Aorta (tissue), 5 donors: ENCODE results near the gene ZNF226. TPM values are rescaled to one million over a fixed set of nuclear protein-coding genes. Genes with fewer than 3 reads are reported as not detected.
A peak's percentile ranks its signal among the peaks of the same experiment; 100 is the strongest.
"Not testable (repeated sequence)": the region's sequence is repeated elsewhere in the genome, so short reads cannot be mapped to it uniquely, and the experiment has no call there.

Experiments used
- ATAC-seq: fragments of 200-7000 bp; cut with Tn5 transposase; one replicate; pipeline ENCODE4 v1.9.1; 2022; ENCODE audit warnings: moderate library complexity; ENCODE audit not compliant: low FRiP score
- DNase-seq, 2 donors: peaks; one replicate each; pipeline ENCODE4 v3.0.0-alpha.2; 2020
- H3K27ac ChIP-seq, 2 donors: one replicate each; pipeline ENCODE4 v1.5.1; 2013; ENCODE audit warnings: low read length in 2 of 2, mild to moderate bottlenecking in 2 of 2, moderate library complexity in 2 of 2, control low read depth in 1 of 2, inconsistent platforms in 1 of 2, low read depth in 1 of 2
- H3K27me3 ChIP-seq, 2 donors: one replicate each; pipeline ENCODE4 v1.6.1; 2013; ENCODE audit warnings: control low read depth in 1 of 2, low read length in 1 of 2, mild to moderate bottlenecking in 1 of 2, moderate library complexity in 1 of 2; ENCODE audit not compliant: insufficient read depth in 2 of 2, control insufficient read depth in 1 of 2
- H3K36me3 ChIP-seq, 2 donors: one replicate each; pipeline ENCODE4 v1.6.1; 2013; ENCODE audit warnings: control low read depth in 1 of 2, low read length in 1 of 2, mild to moderate bottlenecking in 1 of 2; ENCODE audit not compliant: insufficient read depth in 2 of 2, control insufficient read depth in 1 of 2
- H3K4me1 ChIP-seq, 2 donors: one replicate each; pipeline ENCODE4 v1.6.1; 2013; ENCODE audit warnings: low read length in 2 of 2, control low read depth in 1 of 2, mild to moderate bottlenecking in 1 of 2, moderate library complexity in 1 of 2; ENCODE audit not compliant: insufficient read depth in 2 of 2, control insufficient read depth in 1 of 2
- H3K4me3 ChIP-seq, 2 donors: one replicate each; pipeline ENCODE4 v1.5.1; 2013; ENCODE audit warnings: low read length in 2 of 2, control low read depth in 1 of 2, mild to moderate bottlenecking in 1 of 2
- H3K9me3 ChIP-seq: one replicate; pipeline ENCODE4 v1.6.1; 2013; ENCODE audit warnings: mild to moderate bottlenecking, low read length; ENCODE audit not compliant: control insufficient read depth
- WGBS, 2 donors: extraction: QIAGEN DNeasy Blood & Tissue Kit; methylation state at CpG; one replicate each; pipeline ENCODE4 v1.1.7; 2013; 5-methylcytosine and 5-hydroxymethylcytosine counted together
- intact Hi-C, 2 donors: fragments of 100-400 bp; cut with DNase I; formaldehyde crosslinking; loops; one replicate each; pipeline versions ENCODE4 v1.14.2 to v1.15.0; 2022
- long read RNA-seq, 2 donors: library from polyadenylated mRNA; unstranded; transcript quantifications; one replicate each; pipeline ENCODE4 v2.0.0, GENCODE V29; 2020 to 2021
- polyA plus RNA-seq, 2 donors: library from polyadenylated mRNA; stranded (reverse); fragments of 200-250 nt; gene quantifications; one replicate each; pipeline ENCODE4 v1.2.3, GENCODE V29; 2013
- total RNA-seq, 2 donors: library from RNA; stranded (reverse); fragmentation: NEBNext Ultra II Directional; extraction: Animal tissue kit (Norgen Biotek cat#: 25700); gene quantifications; one replicate each; pipeline ENCODE4 v1.2.1, GENCODE V29; 2021
- donor health status: healthy with polysubstance abuse.
- donor health status: Bipolar disorder and iron deficiency.
- donor health status: DM: no; HTN: no; CAD: no.
- donor health status: DM: no; HTN: no; CAD: no.
- donor health status: DM: yes; HTN: yes; CAD: no.

Gene ZNF226
- total RNA-seq (10 to 100 TPM; 15.8 to 23.6 TPM), polyA plus RNA-seq (10 to 100 TPM in 1 of 2 donors, 1 to 10 TPM in 1; 9.5 to 28.2 TPM)
- long read RNA-seq, donor 1, partial matches to known transcripts, result 0 of 9 reads
- long read RNA-seq, donor 1, other reads (novel, unspliced or antisense), result 2 of 9 reads
- long read RNA-seq, donor 2, partial matches to known transcripts, result 1 of 6 reads
- long read RNA-seq, donor 2, other reads (novel, unspliced or antisense), result 4 of 6 reads

DNA sequence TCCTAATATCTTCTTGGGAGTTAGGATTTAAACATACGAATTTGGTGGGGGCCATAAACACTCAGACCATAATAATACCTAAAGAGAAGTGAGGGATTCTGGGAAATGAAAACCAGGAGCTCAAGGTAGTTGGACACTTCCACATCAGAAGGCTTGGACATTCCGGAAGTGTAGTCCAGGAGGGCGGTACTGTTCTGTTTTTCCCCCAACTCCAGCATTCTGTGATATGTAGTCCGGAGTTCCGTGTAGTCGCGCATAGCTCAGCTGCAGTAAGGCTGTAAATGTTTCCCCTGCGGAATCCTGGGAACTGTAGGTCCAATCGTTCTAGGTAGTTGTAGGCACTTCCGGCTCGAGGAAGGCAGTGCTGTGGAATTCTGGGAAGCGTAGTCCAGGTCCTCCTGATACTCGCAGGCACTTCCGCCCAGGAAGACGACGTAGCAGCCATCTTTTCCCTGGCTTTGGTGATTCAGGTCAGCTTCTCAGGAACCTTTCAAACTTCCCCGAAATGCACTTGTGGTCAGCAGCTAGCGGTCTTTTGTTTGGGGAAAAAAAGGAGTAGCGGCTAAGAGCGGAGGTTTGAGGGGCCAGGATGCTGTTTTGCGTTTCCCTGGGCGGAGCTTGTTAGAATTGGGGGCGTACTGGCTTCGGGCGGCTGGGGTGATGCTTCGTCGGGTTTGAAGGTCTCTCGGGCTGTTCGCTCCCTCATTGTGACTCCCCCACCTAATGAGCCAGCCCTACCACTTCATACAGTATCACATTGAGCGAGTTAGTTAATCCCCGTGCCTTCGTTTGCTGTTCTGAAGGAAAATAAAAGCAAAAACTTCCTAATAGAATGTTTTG is at the start of gene ZNF226:
Gene ZNF226, plus strand, starts transcription at position 428 of the 840 bp plus-strand sequence. CDS start 4,981 bp downstream, outside the sequence.
- 0 to 1% methylated on average over 32 of the region's 32 CpGs for WGBS, 2 donors
- peaks cover 11% of the 10 kb centered on the region in 2 donors for H3K36me3 ChIP-seq
- peaks cover 13% of the 10 kb centered on the region for H3K9me3 ChIP-seq
- intact Hi-C loops, result loop anchor here (2.0 to 10.0 kb wide), 4 partner anchors 48 to 190 kb away; partner anchors contain the start of genes ZNF225 (in 2 of the 2), ZNF227 (in 2 of the 2) and ZNF112 (in 1 of the 2)
- H3K27ac ChIP-seq, result peak within 1 kb of the TSS; percentile 60 to 85
- H3K4me3 ChIP-seq, result peak within 1 kb of the TSS; percentile 54 to 87
- H3K27me3 ChIP-seq, result no peaks in the 10 kb centered on the region
- DNase-seq, result peak; percentile 91 to 93
- peak; percentile 99 for ATAC-seq
- H3K4me1 ChIP-seq, result peaks cover 2 to 4% of the 10 kb centered on the region in 2 donors

DNA sequence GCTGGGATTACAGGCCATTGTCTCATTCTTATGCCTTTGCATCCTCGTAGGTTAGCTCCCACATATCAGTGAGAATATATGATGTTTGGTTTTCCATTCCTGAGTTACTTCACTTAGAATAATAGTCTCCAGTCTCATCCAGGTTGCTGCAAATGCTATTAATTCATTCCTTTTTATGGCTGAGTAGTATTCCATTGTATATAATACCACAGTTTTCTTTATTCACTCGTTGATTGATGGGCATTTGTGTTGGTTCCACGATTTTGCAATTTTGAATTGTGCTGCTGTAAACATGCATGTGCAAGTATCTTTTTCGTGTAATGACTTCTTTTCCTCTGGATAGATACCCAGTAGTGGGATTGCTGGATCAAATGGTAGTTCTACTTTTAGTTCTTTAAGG is 43.7 kb upstream of the ZNF226 start:
- intact Hi-C loops, H3K9me3 ChIP-seq, ATAC-seq, H3K27me3 ChIP-seq, H3K4me1 ChIP-seq, H3K4me3 ChIP-seq, DNase-seq, H3K27ac ChIP-seq: not testable (repeated sequence)
- WGBS, 2 donors, result 94 to 95% methylated on average over 4 of the region's 4 CpGs
- H3K36me3 ChIP-seq, result peaks cover 10 to 11% of the 10 kb centered on the region in 2 donors

DNA sequence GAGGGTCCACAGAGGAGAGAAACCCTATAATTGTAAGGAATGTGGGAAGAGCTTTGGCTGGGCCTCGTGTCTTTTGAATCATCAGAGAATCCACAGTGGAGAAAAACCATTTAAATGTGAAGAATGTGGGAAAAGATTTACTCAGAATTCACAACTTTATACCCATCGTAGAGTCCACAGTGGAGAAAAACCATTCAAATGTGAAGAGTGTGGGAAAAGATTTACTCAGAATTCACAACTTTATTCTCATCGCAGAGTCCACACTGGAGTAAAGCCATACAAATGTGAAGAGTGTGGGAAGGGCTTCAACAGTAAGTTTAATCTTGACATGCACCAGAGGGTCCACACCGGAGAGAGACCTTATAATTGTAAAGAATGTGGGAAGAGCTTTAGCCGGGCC is 32.9 kb upstream of the ZNF226 start:
- ATAC-seq (no peak), DNase-seq (no peak)
- 90 to 94% methylated on average over 5 of the region's 5 CpGs for WGBS, 2 donors
- Histone ChIP-seq H3K27ac (no peak overlapping the region), H3K4me3 (peak overlapping the region in 1 of 2 donors; percentile 20), H3K27me3 (no peaks in the 10 kb centered on the region), H3K36me3 (peaks cover 22 to 38% of the 10 kb centered on the region in 2 donors), H3K4me1 (no peaks in the 10 kb centered on the region), H3K9me3 (peaks cover 28% of the 10 kb centered on the region)
- intact Hi-C loops, result no loop called here

DNA sequence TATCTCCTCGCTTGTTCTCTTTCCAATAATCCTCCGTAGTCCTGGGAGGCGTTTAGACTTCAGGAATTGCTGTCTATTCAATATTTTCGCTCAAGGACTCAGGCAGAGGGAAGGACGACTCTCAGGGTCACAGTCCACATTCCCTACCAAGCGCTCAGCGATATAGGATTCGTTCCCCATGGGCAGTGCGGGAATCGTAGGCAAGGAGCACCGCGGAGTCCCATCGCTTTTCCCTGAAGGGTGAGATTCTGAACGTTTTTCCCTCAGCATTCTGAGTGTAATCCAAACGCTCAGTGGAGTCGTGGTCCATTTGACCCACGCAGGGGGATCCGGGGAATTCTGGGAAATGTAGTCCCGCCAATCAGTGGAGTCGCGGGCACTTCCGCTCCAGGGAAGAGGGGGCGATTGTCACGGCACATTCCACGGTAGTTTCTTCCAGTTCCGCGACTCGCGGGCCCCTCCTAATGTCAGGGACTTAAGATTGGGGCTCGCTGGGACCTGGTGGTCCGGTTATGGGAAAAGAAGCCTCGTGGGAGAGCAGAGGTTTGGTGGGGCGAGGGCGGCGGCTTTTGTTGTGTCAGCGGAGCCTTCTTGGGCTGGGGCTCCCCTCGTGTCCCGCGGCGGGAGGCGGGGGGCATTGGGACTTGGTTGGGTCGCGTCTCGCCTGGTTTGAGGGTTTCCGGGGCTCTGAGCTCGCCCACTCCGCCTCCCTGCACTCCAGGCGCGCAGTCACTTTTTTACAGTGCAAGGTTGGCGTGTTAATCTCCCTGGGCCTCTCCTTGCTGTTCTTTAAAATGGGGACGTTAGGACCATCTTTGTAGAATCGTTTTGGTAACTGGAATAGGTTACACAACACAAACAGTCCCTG is 23.5 kb upstream of the ZNF226 start, which contains the start of gene ZNF234:
Gene ZNF234, plus strand, starts transcription at position 364 of the 868 bp plus-strand sequence. CDS start 3,079 bp downstream, outside the sequence.
- Histone ChIP-seq H3K36me3 (peaks cover 4% of the 10 kb centered on the region in 2 donors), H3K27ac (peak within 1 kb of the TSS in 1 of 2 donors; percentile 78), H3K4me3 (peak within 1 kb of the TSS; percentile 67 to 89), H3K9me3 (no peaks in the 10 kb centered on the region), H3K4me1 (no peaks in the 10 kb centered on the region), H3K27me3 (no peaks in the 10 kb centered on the region)
- DNase-seq (peak; percentile 92 to 93), ATAC-seq (peak; percentile 92)
- WGBS, 2 donors, result 0% methylated on average over 52 of the region's 52 CpGs
- intact Hi-C loops, result no loop called here

DNA sequence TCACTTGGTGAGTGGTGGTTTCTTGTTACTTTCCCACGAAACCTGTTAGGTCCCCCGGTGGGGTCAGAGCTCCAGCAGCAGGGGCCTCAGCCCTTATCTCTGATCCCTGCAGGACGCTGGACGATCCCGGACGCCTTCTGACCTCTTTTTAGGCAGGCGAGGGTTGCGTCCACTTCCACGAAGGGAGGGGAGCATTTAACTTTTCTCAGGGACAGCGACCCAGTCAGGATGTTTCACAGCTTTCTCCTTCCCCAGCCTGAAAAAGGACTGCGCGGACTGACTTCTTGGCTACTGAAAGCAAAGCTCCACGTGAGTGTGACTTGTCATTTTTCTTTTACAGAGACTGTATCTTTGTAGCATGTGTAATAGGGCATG is 22.9 kb upstream of the ZNF226 start:
- Histone ChIP-seq H3K4me3 (peak overlapping the region; percentile 67 to 89), H3K9me3 (no peaks in the 10 kb centered on the region), H3K27me3 (no peaks in the 10 kb centered on the region), H3K36me3 (peaks cover 4% of the 10 kb centered on the region in 2 donors), H3K27ac (no peak overlapping the region), H3K4me1 (no peaks in the 10 kb centered on the region)
- intact Hi-C loops, result no loop called here
- 2 to 3% methylated on average over 13 of the region's 13 CpGs for WGBS, 2 donors
- DNase-seq, result peak in 1 of 2 donors; percentile 45
- peak; percentile 38 for ATAC-seq

DNA sequence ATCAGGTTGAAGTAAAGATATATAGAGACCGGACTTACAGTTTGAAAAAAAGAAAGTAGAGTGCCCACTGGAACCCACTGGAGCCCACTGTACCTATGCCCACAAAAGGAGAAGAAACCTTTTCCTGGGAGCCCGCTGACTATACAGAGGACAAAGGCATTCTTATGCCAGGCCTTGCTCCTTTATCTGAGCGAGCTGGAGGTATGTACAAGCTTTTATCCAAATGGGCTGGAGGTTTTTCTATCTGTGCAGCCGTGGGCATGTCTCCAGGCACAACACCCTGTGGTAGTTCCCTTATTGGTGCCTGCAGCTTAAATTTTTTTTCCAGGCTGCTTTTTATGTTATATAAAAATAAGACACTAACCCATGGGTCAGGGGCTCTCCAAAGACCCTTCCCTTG is 15.1 kb upstream of the ZNF226 start:
- ATAC-seq (no peak), DNase-seq (no peak)

DNA sequence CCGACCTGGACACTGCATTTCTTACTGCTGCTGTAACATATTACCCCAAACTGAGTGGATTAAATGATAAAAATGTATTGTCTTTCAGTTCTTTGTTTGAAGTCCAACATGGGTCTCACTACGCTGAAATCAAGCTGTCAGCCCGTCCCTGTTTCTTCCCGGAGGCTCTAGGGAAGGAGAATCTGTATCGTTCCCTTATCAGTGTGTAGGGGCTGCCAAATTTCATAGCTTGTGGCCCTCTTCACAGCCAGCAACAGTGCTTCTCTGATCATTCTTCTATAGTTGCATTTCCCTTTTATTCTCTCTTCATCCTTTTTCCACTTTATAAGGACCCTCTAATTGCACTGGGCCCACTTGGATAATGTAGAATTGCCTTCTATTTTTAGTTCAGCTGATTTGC is 13.4 kb upstream of the ZNF226 start:
- H3K27ac ChIP-seq, result no peak overlapping the region
- peaks cover 34 to 50% of the 10 kb centered on the region in 2 donors for H3K36me3 ChIP-seq
- intact Hi-C loops, result no loop called here
- no peak overlapping the region for H3K4me3 ChIP-seq
- WGBS, 2 donors, result 97% methylated on average over 5 of the region's 5 CpGs
- H3K27me3 ChIP-seq, result no peaks in the 10 kb centered on the region
- H3K4me1 ChIP-seq, result no peaks in the 10 kb centered on the region
- DNase-seq (no peak), ATAC-seq (no peak)
- peaks cover 18% of the 10 kb centered on the region for H3K9me3 ChIP-seq

More for the DNA sequence above, 15.1 kb upstream of the ZNF226 start:
- no peak overlapping the region for H3K4me3 ChIP-seq
- H3K9me3 ChIP-seq, result peaks cover 15% of the 10 kb centered on the region
- 81 to 88% methylated on average over 4 of the region's 4 CpGs for WGBS, 2 donors
- intact Hi-C loops, result no loop called here
- no peaks in the 10 kb centered on the region for H3K4me1 ChIP-seq
- no peak overlapping the region for H3K27ac ChIP-seq
- peaks cover 28 to 45% of the 10 kb centered on the region in 2 donors for H3K36me3 ChIP-seq
- no peaks in the 10 kb centered on the region for H3K27me3 ChIP-seq

DNA sequence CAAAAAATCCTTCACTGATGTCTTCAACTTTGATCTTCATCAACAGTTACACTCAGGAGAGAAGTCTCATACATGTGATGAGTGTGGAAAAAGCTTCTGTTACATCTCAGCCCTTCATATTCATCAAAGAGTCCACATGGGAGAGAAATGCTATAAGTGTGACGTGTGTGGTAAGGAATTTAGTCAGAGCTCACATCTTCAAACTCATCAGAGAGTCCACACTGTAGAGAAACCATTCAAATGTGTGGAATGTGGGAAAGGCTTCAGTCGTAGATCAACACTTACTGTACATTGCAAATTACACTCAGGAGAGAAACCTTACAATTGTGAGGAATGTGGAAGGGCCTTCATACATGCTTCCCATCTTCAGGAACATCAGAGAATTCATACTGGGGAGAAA is 8.4 kb upstream of the ZNF226 start:
- intact Hi-C loops, result no loop called here
- 95 to 97% methylated on average over 2 of the region's 2 CpGs for WGBS, 2 donors
- no peaks in the 10 kb centered on the region for H3K4me1 ChIP-seq
- ATAC-seq, result no peak
- H3K4me3 ChIP-seq, result peak overlapping the region in 1 of 2 donors; percentile 14
- no peak overlapping the region for H3K27ac ChIP-seq
- H3K27me3 ChIP-seq, result no peaks in the 10 kb centered on the region
- H3K36me3 ChIP-seq, result peaks cover 31 to 40% of the 10 kb centered on the region in 2 donors
- peaks cover 28% of the 10 kb centered on the region for H3K9me3 ChIP-seq
- no peak for DNase-seq
